ENCODE measurements around the gene CERS2. TPM values are rescaled to one million over a fixed set of nuclear protein-coding genes. Genes with fewer than 3 reads are reported as not detected.

Gene CERS2
- total RNA-seq, 1 donor from 2014 or later: 106 TPM

GRCh38 chr1:150917387-150917786 is 57.2 kb downstream of the CERS2 start:
- intact Hi-C loops (cut with micrococcal nuclease): no loop called here
- no peak overlapping the region for H3K4me3 Mint-ChIP-seq
- no peaks in the 10 kb centered on the region for H3K36me3 Mint-ChIP-seq (ENCODE audit: low read depth)
- no peak for TF ChIP-seq CTCF (IDR thresholded peaks at IDR 0.05)
- no peaks in the 10 kb centered on the region for H3K9me3 Mint-ChIP-seq
- no peak for DNase-seq
- POLR2A ChIA-PET: no interaction called here
- CTCF ChIA-PET: no interaction called here
- peaks cover 5% of the 10 kb centered on the region for H3K4me1 Mint-ChIP-seq
- H3K27ac Mint-ChIP-seq: no peak overlapping the region
- no peaks in the 10 kb centered on the region for H3K27me3 Mint-ChIP-seq
- ATAC-seq (ENCODE audit: low read depth): no peak

Other genes starting within 250 kb of the CERS2 start
- gene CTSS, start 209.1 kb downstream of the CERS2 start, total RNA-seq: 162 and 165 TPM in 2 replicates
- 2.1 and 3.5 TPM in 2 replicates for gene CTSK, start 166.6 kb downstream of the CERS2 start, total RNA-seq
- gene ARNT, start 98.2 kb downstream of the CERS2 start, total RNA-seq: 35.9 and 40.5 TPM in 2 replicates
- gene CTXND2, start 87.7 kb downstream of the CERS2 start, total RNA-seq: not detected in 2 replicates
- gene SETDB1, start 48.5 kb downstream of the CERS2 start, total RNA-seq: 101 and 105 TPM in 2 replicates
- not detected in 2 replicates for gene ANXA9, start 7.5 kb upstream of the CERS2 start, total RNA-seq
- gene MINDY1, start 32.1 kb upstream of the CERS2 start, total RNA-seq: 8.9 and 10.7 TPM in 2 replicates
- 12.9 and 14.2 TPM in 2 replicates for gene PRUNE1, start 33.6 kb upstream of the CERS2 start, total RNA-seq
- gene BNIPL, start 61.8 kb upstream of the CERS2 start, total RNA-seq: 1.00 and 1.2 TPM in 2 replicates
- 2.4 and 2.5 TPM in 2 replicates for gene C1orf56, start 72.9 kb upstream of the CERS2 start, total RNA-seq
- 139 and 148 TPM in 2 replicates for gene CDC42SE1, start 84.8 kb upstream of the CERS2 start, total RNA-seq
- 0.59 and 0.67 TPM in 2 replicates for gene MLLT11, start 85.6 kb upstream of the CERS2 start, total RNA-seq
- 13.8 and 17.4 TPM in 2 replicates for gene GABPB2, start 95.9 kb upstream of the CERS2 start, total RNA-seq
- gene SEMA6C, start 171.8 kb upstream of the CERS2 start, total RNA-seq: 0.59 and 0.67 TPM in 2 replicates
- gene TNFAIP8L2, start 181.8 kb upstream of the CERS2 start, total RNA-seq: 8.5 and 9.3 TPM in 2 replicates
- 4.9 and 5.4 TPM in 2 replicates for gene LYSMD1, start 191.1 kb upstream of the CERS2 start, total RNA-seq
- 52.8 and 58.2 TPM in 2 replicates for gene SCNM1, start 191.3 kb upstream of the CERS2 start, total RNA-seq
- gene TMOD4, start 201.1 kb upstream of the CERS2 start, total RNA-seq: 3.8 and 4.4 TPM in 2 replicates
- gene VPS72, start 215.4 kb upstream of the CERS2 start, total RNA-seq: 58.8 and 72.1 TPM in 2 replicates
- gene PIP5K1A, start 223.7 kb upstream of the CERS2 start, total RNA-seq: 63.2 and 77.7 TPM in 2 replicates

Measured in activated B cell treated with CpG ODN at 0.5 μM for 24 hours (primary cell).